ENCODE data around the gene LIPC.

LIPC gene

GRCh38 chr15:58535337-58535736 is 103.5 kb downstream of the LIPC start:
- H3K9me3 ChIP-seq (ENCODE audit: control insufficient read depth, insufficient read depth, low read length): no peaks in the 10 kb centered on the region
- H3K36me3 ChIP-seq (ENCODE audit: control insufficient read depth, insufficient read depth, low read length): no peaks in the 10 kb centered on the region
- no peak for DNase-seq (ENCODE audit: low read depth, low spot score)
- H3K27ac ChIP-seq (ENCODE audit: low read length): no peak overlapping the region
- H3K27me3 ChIP-seq (ENCODE audit: control insufficient read depth, insufficient read depth, low read length): no peaks in the 10 kb centered on the region
- H3K4me1 ChIP-seq (ENCODE audit: control insufficient read depth, insufficient read depth, low read length): no peaks in the 10 kb centered on the region
- H3K4me3 ChIP-seq (ENCODE audit: low read length): no peak overlapping the region
- WGBS (ENCODE audit: insufficient coverage, insufficient read length): no CpG with 5 or more reads among the region's 5 CpGs

- Histone ChIP-seq H3K36me3 (ENCODE audit: control insufficient read depth, insufficient read depth, low read length) (no peaks in the 10 kb centered on the region), H3K27ac (ENCODE audit: low read length) (no peak overlapping the region), H3K4me3 (ENCODE audit: low read length) (no peak overlapping the region), H3K27me3 (ENCODE audit: control insufficient read depth, insufficient read depth, low read length) (no peaks in the 10 kb centered on the region), H3K4me1 (ENCODE audit: control insufficient read depth, insufficient read depth, low read length) (no peaks in the 10 kb centered on the region), H3K9me3 (ENCODE audit: control insufficient read depth, insufficient read depth, low read length) (no peaks in the 10 kb centered on the region)
- whole genome bisulfite sequencing (ENCODE audit: insufficient coverage, insufficient read length): no CpG with 5 or more reads among the region's 6 CpGs
- no peak for DNase-seq (ENCODE audit: low read depth, low spot score)
Observed at GRCh38 chr15:58535894-58536293, 104.1 kb downstream of the LIPC start.

GRCh38 chr15:58536414-58536813 is 104.6 kb downstream of the LIPC start:
- H3K27me3 ChIP-seq (ENCODE audit: control insufficient read depth, insufficient read depth, low read length): no peaks in the 10 kb centered on the region
- H3K4me1 ChIP-seq (ENCODE audit: control insufficient read depth, insufficient read depth, low read length): no peaks in the 10 kb centered on the region
- H3K36me3 ChIP-seq (ENCODE audit: control insufficient read depth, insufficient read depth, low read length): no peaks in the 10 kb centered on the region
- H3K4me3 ChIP-seq (ENCODE audit: low read length): no peak overlapping the region
- no CpG with 5 or more reads among the region's 4 CpGs for WGBS (ENCODE audit: insufficient coverage, insufficient read length)
- DNase-seq (ENCODE audit: low read depth, low spot score): no peak
- H3K27ac ChIP-seq (ENCODE audit: low read length): no peak overlapping the region
- no peaks in the 10 kb centered on the region for H3K9me3 ChIP-seq (ENCODE audit: control insufficient read depth, insufficient read depth, low read length)

GRCh38 chr15:58537033-58537432 is 105.2 kb downstream of the LIPC start:
- no peak overlapping the region for H3K4me3 ChIP-seq (ENCODE audit: low read length)
- no peaks in the 10 kb centered on the region for H3K9me3 ChIP-seq (ENCODE audit: control insufficient read depth, insufficient read depth, low read length)
- DNase-seq (ENCODE audit: low read depth, low spot score): no peak
- no peaks in the 10 kb centered on the region for H3K36me3 ChIP-seq (ENCODE audit: control insufficient read depth, insufficient read depth, low read length)
- no CpG with 5 or more reads among the region's 9 CpGs for WGBS (ENCODE audit: insufficient coverage, insufficient read length)
- no peaks in the 10 kb centered on the region for H3K27me3 ChIP-seq (ENCODE audit: control insufficient read depth, insufficient read depth, low read length)
- H3K27ac ChIP-seq (ENCODE audit: low read length): no peak overlapping the region
- no peaks in the 10 kb centered on the region for H3K4me1 ChIP-seq (ENCODE audit: control insufficient read depth, insufficient read depth, low read length)

- Histone ChIP-seq H3K27ac (ENCODE audit: low read length) (no peak overlapping the region), H3K4me3 (ENCODE audit: low read length) (no peak overlapping the region), H3K27me3 (ENCODE audit: control insufficient read depth, insufficient read depth, low read length) (no peaks in the 10 kb centered on the region), H3K36me3 (ENCODE audit: control insufficient read depth, insufficient read depth, low read length) (no peaks in the 10 kb centered on the region), H3K9me3 (ENCODE audit: control insufficient read depth, insufficient read depth, low read length) (no peaks in the 10 kb centered on the region), H3K4me1 (ENCODE audit: control insufficient read depth, insufficient read depth, low read length) (no peaks in the 10 kb centered on the region)
- DNase-seq (ENCODE audit: low read depth, low spot score): no peak
- WGBS (ENCODE audit: insufficient coverage, insufficient read length): no CpG with 5 or more reads among the region's 16 CpGs
Observed at GRCh38 chr15:58538225-58538727, 106.5 kb downstream of the LIPC start.

- no peak for DNase-seq (ENCODE audit: low read depth, low spot score)
- no peaks in the 10 kb centered on the region for H3K36me3 ChIP-seq (ENCODE audit: control insufficient read depth, insufficient read depth, low read length)
- no peaks in the 10 kb centered on the region for H3K27me3 ChIP-seq (ENCODE audit: control insufficient read depth, insufficient read depth, low read length)
- no peaks in the 10 kb centered on the region for H3K4me1 ChIP-seq (ENCODE audit: control insufficient read depth, insufficient read depth, low read length)
- no peak overlapping the region for H3K4me3 ChIP-seq (ENCODE audit: low read length)
- WGBS (ENCODE audit: insufficient coverage, insufficient read length): no CpG with 5 or more reads among the region's 3 CpGs
- H3K9me3 ChIP-seq (ENCODE audit: control insufficient read depth, insufficient read depth, low read length): no peaks in the 10 kb centered on the region
- no peak overlapping the region for H3K27ac ChIP-seq (ENCODE audit: low read length)
Observed at GRCh38 chr15:58538901-58539300, 107.1 kb downstream of the LIPC start.

GRCh38 chr15:58539548-58539947 is 107.8 kb downstream of the LIPC start:
- Histone ChIP-seq H3K27me3 (ENCODE audit: control insufficient read depth, insufficient read depth, low read length) (no peaks in the 10 kb centered on the region), H3K4me3 (ENCODE audit: low read length) (no peak overlapping the region), H3K27ac (ENCODE audit: low read length) (no peak overlapping the region), H3K4me1 (ENCODE audit: control insufficient read depth, insufficient read depth, low read length) (no peaks in the 10 kb centered on the region), H3K9me3 (ENCODE audit: control insufficient read depth, insufficient read depth, low read length) (no peaks in the 10 kb centered on the region), H3K36me3 (ENCODE audit: control insufficient read depth, insufficient read depth, low read length) (no peaks in the 10 kb centered on the region)
- DNase-seq (ENCODE audit: low read depth, low spot score): no peak
- WGBS (ENCODE audit: insufficient coverage, insufficient read length): no CpG with 5 or more reads among the region's 1 CpG

- WGBS (ENCODE audit: insufficient coverage, insufficient read length): no CpG with 5 or more reads among the region's 22 CpGs
- no peak overlapping the region for H3K27ac ChIP-seq (ENCODE audit: low read length)
- no peak for DNase-seq (ENCODE audit: low read depth, low spot score)
- no peak overlapping the region for H3K4me3 ChIP-seq (ENCODE audit: low read length)
- H3K27me3 ChIP-seq (ENCODE audit: control insufficient read depth, insufficient read depth, low read length): no peaks in the 10 kb centered on the region
- H3K4me1 ChIP-seq (ENCODE audit: control insufficient read depth, insufficient read depth, low read length): no peaks in the 10 kb centered on the region
- no peaks in the 10 kb centered on the region for H3K9me3 ChIP-seq (ENCODE audit: control insufficient read depth, insufficient read depth, low read length)
- no peaks in the 10 kb centered on the region for H3K36me3 ChIP-seq (ENCODE audit: control insufficient read depth, insufficient read depth, low read length)
Observed at GRCh38 chr15:58541410-58542087, 109.8 kb downstream of the LIPC start.

- Histone ChIP-seq H3K4me3 (ENCODE audit: low read length) (no peak overlapping the region), H3K4me1 (ENCODE audit: control insufficient read depth, insufficient read depth, low read length) (no peaks in the 10 kb centered on the region), H3K27me3 (ENCODE audit: control insufficient read depth, insufficient read depth, low read length) (no peaks in the 10 kb centered on the region), H3K9me3 (ENCODE audit: control insufficient read depth, insufficient read depth, low read length) (no peaks in the 10 kb centered on the region), H3K36me3 (ENCODE audit: control insufficient read depth, insufficient read depth, low read length) (no peaks in the 10 kb centered on the region), H3K27ac (ENCODE audit: low read length) (no peak overlapping the region)
- no CpG with 5 or more reads among the region's 17 CpGs for WGBS (ENCODE audit: insufficient coverage, insufficient read length)
- DNase-seq (ENCODE audit: low read depth, low spot score): no peak
Observed at GRCh38 chr15:58543664-58544335, 112.0 kb downstream of the LIPC start.

- Histone ChIP-seq H3K27ac (ENCODE audit: low read length) (no peak overlapping the region), H3K36me3 (ENCODE audit: control insufficient read depth, insufficient read depth, low read length) (no peaks in the 10 kb centered on the region), H3K27me3 (ENCODE audit: control insufficient read depth, insufficient read depth, low read length) (no peaks in the 10 kb centered on the region), H3K4me3 (ENCODE audit: low read length) (no peak overlapping the region), H3K4me1 (ENCODE audit: control insufficient read depth, insufficient read depth, low read length) (no peaks in the 10 kb centered on the region), H3K9me3 (ENCODE audit: control insufficient read depth, insufficient read depth, low read length) (no peaks in the 10 kb centered on the region)
- WGBS (ENCODE audit: insufficient coverage, insufficient read length): no CpG with 5 or more reads among the region's 5 CpGs
- DNase-seq (ENCODE audit: low read depth, low spot score): no peak
Observed at GRCh38 chr15:58544756-58545155, 113.0 kb downstream of the LIPC start.
